ENCODE measurements around the gene GAS6. TPM values are rescaled to one million over a fixed set of nuclear protein-coding genes. Genes with fewer than 3 reads are reported as not detected.

The GAS6 gene
- total RNA-seq, 1 donor, result 216 TPM

DNA sequence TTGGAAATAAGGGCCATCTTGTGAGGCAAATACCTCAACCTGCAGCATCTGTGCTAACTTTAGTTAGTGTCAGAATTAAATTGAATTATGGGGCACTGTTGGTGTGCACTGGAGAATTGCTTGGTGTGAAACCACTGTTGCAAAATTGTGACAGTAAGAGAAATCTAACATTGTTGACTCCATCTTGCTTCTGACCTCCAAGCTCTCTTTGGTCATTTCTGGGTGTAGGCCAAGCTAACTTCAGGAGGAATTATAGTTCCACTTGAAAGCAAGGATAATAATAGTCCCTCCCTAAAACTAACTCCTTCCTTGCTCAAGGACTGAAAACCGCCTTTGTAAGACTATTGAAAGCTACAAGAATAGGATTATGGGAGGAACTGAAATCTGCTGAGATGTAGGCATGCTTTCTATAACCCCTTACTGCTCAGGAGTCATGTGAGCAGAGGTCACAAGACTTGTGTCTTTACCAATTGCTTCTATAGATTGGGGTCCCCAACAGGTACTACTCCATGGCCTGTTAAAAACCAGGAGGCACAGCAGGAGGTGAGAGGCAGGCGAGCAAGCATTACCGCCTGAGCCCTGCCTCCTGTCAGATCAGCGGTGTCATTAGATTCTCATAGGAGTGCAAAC lies 24.9 kb upstream of the GAS6 start:
- H3K4me3 ChIP-seq (ENCODE audit: low read depth, low read length), result no peak overlapping the region
- DNase-seq (ENCODE audit: low read depth), result peak; percentile 45
- TF ChIP-seq, protein P1, sequence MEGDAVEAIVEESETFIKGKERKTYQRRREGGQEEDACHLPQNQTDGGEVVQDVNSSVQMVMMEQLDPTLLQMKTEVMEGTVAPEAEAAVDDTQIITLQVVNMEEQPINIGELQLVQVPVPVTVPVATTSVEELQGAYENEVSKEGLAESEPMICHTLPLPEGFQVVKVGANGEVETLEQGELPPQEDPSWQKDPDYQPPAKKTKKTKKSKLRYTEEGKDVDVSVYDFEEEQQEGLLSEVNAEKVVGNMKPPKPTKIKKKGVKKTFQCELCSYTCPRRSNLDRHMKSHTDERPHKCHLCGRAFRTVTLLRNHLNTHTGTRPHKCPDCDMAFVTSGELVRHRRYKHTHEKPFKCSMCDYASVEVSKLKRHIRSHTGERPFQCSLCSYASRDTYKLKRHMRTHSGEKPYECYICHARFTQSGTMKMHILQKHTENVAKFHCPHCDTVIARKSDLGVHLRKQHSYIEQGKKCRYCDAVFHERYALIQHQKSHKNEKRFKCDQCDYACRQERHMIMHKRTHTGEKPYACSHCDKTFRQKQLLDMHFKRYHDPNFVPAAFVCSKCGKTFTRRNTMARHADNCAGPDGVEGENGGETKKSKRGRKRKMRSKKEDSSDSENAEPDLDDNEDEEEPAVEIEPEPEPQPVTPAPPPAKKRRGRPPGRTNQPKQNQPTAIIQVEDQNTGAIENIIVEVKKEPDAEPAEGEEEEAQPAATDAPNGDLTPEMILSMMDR (IDR thresholded peaks at IDR 0.05; ENCODE audit: insufficient read depth, low read depth, low read length), result no peak

DNA sequence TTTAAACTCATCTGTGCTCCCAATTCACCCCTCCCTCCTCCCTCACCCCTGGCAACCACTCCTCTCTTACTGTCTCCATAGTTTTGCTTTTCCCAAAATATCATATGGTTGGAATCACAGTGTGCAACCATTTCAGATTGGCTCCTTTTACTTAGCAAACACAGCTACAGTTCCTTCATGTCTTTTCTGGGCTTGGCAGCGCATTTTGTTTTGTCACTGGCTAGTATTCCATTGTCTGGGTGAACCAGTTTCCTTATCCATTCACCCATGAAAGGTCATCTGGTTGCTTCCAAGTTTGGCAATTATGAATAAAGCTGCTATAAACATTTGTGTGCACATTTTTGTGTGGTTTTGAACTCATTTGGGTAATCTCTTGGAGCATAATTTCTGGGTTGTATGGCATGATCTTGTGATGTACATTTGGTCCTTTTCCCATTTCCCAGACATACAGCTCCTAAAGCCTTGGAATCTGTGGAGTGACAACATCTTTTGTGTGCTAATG lies 23.9 kb upstream of the GAS6 start:
- H3K4me3 ChIP-seq (ENCODE audit: low read depth, low read length), result no peak overlapping the region
- DNase-seq (ENCODE audit: low read depth), result peak; percentile 58
- TF ChIP-seq, protein P1 (IDR thresholded peaks at IDR 0.05; ENCODE audit: insufficient read depth, low read depth, low read length), result no peak

DNA sequence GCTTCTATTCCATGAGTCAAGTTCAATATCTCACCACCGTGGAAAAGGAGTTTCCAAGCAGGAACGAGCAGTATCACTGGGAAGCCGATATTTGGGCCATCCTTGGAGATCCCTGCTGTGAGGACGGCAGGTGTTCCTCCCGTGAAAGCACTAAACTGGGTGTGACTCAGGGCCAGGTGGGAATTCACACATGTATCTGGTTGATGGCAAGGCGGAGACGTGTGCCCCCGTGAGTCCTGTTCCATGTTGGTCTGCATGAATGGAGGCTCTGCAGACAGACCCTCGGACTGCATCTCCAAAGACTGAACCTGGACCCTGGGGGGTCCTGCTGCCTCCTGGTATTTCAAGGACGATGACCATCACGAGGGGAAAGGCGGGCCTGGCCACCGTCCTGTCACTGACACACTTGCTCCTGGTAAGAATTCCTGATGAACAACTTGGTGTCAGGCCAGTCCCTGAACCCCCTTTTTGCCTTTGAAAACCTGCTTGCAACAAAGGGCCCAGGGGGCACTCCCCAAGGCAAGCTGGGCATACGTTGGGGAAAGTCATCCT lies 22.8 kb upstream of the GAS6 start:
- TF ChIP-seq, protein P1 (IDR thresholded peaks at IDR 0.05; ENCODE audit: insufficient read depth, low read depth, low read length), result no peak

GRCh38 chr13:113884821-113885220 lies 20.9 kb upstream of the GAS6 start:
- TF ChIP-seq, protein P1 (IDR thresholded peaks at IDR 0.05; ENCODE audit: insufficient read depth, low read depth, low read length), result no peak
- no peak for DNase-seq (ENCODE audit: low read depth)
- H3K4me3 ChIP-seq (ENCODE audit: low read depth, low read length), result no peak overlapping the region

More for the DNA sequence above, 22.8 kb upstream of the GAS6 start:
- DNase-seq (ENCODE audit: low read depth), result no peak
- H3K4me3 ChIP-seq (ENCODE audit: low read depth, low read length), result no peak overlapping the region

GRCh38 chr13:113883921-113884804 lies 20.3 kb upstream of the GAS6 start:
- no peak overlapping the region for H3K4me3 ChIP-seq (ENCODE audit: low read depth, low read length)
- DNase-seq (ENCODE audit: low read depth), result no peak
- TF ChIP-seq, protein P1 (IDR thresholded peaks at IDR 0.05; ENCODE audit: insufficient read depth, low read depth, low read length), result no peak

- H3K4me3 ChIP-seq (ENCODE audit: low read depth, low read length), result no peak overlapping the region
- TF ChIP-seq, protein P1 (IDR thresholded peaks at IDR 0.05; ENCODE audit: insufficient read depth, low read depth, low read length), result no peak
- DNase-seq (ENCODE audit: low read depth), result no peak
These were observed 19.5 kb upstream of the GAS6 start for GRCh38 chr13:113883314-113883811.
